ENCODE data around the gene MINDY1.

Gene MINDY1

DNA sequence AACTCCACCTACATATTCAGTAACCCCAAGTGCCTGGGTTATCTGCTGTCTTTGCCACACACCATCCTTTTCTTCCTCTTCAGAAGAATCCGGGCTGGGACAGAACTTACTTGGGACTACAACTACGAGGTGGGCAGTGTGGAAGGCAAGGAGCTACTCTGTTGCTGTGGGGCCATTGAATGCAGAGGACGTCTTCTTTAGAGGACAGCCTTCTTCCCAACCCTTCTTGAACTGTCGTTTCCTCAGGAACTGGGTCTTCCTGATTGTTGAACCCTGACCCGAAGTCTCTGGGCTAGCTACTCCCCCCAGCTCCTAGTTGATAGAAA, 42.6 kb downstream of the MINDY1 start:
- DNase-seq = no peak

DNA sequence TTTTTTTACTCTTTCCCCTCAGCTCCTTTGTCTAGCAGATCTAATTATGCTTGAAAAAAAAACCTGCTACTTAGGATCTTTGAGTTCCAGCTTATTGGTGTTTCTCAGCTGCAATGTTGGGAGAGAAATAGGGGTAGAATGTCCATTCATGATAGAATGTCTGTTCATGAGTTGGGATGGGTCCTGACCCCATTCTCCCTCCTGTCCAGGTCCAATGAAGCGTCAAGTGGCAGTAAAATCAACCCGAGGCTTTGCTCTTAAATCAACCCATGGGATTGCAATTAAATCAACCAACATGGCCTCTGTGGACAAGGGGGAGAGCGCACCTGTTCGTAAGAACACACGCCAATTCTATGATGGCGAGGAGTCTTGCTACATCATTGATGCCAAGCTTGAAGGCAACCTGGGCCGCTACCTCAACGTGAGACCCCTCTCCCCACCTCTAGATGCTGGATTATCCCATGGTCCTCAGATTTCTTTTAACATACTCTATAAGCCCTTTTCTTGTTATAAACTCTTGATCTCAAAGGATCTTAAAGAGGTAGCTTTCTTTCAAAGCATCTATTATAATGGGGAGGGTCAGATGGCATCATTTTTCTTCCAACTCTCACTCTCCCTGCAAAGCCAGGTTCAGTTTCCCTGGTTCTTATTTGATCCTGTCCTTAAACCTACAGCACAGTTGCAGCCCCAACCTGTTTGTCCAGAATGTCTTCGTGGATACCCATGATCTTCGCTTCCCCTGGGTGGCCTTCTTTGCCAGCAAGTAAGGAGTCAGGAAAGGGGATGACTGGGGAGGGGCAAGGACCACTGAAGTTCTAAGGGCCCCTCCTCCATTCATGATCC, 43.2 kb downstream of the MINDY1 start:
- no peak for DNase-seq

DNA sequence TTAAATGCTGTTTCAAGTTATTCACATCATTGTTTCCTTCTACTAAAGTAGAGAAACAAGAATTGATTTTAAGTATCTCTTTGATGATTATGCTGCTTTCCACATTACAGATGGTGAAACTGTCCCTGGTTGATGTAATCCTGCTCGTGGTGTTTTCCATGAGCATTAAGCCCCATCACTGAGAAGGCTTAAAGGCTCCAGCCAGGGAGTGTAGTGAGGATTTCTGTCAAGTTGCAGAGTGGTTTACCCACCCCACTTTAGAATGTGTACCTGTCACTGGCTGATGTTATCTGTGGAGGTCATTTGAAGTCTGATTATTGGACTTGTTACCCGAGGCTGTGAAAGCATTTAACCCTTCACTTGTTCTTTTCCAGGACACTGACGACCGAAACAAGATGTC, 44.9 kb downstream of the MINDY1 start:
- no peak for DNase-seq

DNA sequence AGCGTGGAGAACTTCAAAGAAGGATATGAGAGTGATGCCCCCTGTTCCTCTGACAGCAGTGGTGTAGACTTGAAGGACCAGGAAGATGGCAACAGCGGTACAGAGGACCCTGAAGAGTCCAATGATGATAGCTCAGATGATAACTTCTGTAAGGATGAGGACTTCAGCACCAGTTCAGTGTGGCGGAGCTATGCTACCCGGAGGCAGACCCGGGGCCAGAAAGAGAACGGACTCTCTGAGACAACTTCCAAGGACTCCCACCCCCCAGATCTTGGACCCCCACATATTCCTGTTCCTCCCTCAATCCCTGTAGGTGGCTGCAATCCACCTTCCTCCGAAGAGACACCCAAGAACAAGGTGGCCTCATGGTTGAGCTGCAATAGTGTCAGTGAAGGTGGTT, 46.1 kb downstream of the MINDY1 start:
- no peak for DNase-seq

DNA sequence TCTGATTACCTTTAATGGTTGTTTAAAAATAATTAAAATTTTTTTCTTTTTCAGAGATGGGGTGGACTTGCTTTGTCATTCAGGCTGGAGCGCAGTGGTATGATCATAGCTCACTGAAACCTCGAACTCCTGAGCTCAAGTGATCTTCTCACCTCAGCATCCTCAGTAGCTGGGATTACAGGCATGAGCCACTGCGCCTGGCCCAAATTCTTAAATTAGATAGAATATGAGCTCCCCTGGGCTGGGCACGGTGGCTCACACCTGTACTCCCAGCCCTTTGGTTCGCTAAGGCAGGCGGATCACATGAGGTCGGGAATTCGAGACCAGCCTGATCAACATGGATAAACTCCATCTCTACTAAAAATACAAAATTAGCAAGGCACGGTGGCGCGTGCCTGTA, 49.0 kb downstream of the MINDY1 start:
- no peak for DNase-seq

DNA sequence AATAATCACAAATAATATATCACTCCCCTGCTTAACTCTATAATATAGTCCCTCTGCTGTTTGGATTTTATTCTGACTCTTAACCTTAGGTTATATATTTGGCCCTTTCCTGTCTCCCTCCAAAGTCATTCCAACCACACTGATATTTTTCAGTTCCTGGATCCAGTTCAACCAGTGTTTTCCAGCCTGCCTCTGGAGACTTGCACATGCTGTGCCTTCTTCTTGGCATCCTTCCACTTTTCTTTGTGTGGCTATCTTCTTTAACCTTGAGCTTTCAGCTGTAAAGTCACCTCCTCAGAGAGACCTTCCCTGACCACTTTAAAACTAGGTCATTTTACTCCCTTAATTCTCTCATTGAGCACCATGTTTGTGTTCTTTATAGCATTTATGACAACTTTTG, 51.4 kb downstream of the MINDY1 start:
- DNase-seq = no peak

DNA sequence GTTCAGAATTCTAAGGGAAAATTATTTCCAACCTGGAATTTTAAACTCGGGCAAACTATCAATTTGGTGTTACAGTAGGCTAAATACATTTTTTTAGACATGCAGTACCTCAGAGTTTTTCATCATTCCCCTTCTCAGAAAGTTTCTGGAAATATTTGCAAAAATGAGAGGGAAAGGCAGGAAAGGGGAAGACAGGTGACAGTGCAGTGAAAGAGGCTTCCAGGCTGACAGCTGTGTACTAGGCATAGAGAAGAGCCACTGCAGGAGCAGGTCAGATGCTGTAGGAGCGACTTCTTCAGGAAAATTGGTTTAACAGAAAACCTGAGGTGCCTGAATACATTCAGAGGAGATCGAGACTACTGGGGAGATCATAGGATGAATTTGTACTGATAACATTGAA, 52.0 kb downstream of the MINDY1 start:
- no peak for DNase-seq

Data from activated T-cell treated with anti-CD3 and anti-CD28 coated beads, Interleukin-2, amount 50 U/mL, for 1 hour (primary cell).